Tibial nerve (tissue), 4 donors: Measurements from ENCODE around the gene ZCCHC18.

Experiments used
- CTCF ChIP-seq, 5 experiments: fragments of 200-600 bp in 3 of 5; fragments of 450-650 bp in 2 of 5; sonication (generic) in 3 of 5; IDR thresholded peaks; one replicate each; pipeline ENCODE4 v1.5.1; 2016 to 2019; ENCODE audit warnings: antibody characterized with exemption in 5 of 5, mild to moderate bottlenecking in 3 of 5, moderate library complexity in 2 of 5
- EP300 ChIP-seq, 2 donors: sonication (generic); formaldehyde crosslinking; IDR thresholded peaks; one replicate each; pipeline ENCODE4 v1.6.1; 2017; ENCODE audit warnings: antibody characterized with exemption in 2 of 2, mild to moderate bottlenecking in 1 of 2
- POLR2A ChIP-seq, 2 donors: fragments of 450-650 bp; IDR thresholded peaks; one replicate each; pipeline ENCODE4 v1.6.1; 2017; ENCODE audit warnings: antibody characterized with exemption in 2 of 2, mild to moderate bottlenecking in 2 of 2, moderate library complexity in 2 of 2

DNA sequence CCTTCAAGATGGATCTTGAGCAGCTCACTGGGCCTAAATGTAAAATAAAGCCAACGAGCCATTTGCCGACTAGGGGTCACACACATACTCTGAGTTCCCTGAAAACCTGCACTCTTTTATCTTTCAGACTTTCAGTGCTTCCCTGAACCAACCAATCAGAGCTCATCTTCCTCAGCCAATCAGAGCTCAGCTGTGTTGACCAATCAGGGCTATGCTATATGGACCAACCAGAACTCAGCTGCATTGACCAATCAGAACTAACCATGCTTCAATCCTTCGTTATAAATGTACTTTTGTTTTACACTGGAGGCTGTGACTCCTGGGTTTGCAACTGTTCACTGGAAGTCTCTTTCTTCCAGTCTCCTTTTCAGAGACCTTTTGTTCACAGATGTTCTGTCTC, 25.2 kb downstream of the ZCCHC18 start:
- TF ChIP-seq CTCF (IDR thresholded peaks at IDR 0.05) (no peak), EP300 (IDR thresholded peaks at IDR 0.05) (no peak), POLR2A (IDR thresholded peaks at IDR 0.05) (no peak)
